Measurements from ENCODE around the gene CRTC1.

DNA sequence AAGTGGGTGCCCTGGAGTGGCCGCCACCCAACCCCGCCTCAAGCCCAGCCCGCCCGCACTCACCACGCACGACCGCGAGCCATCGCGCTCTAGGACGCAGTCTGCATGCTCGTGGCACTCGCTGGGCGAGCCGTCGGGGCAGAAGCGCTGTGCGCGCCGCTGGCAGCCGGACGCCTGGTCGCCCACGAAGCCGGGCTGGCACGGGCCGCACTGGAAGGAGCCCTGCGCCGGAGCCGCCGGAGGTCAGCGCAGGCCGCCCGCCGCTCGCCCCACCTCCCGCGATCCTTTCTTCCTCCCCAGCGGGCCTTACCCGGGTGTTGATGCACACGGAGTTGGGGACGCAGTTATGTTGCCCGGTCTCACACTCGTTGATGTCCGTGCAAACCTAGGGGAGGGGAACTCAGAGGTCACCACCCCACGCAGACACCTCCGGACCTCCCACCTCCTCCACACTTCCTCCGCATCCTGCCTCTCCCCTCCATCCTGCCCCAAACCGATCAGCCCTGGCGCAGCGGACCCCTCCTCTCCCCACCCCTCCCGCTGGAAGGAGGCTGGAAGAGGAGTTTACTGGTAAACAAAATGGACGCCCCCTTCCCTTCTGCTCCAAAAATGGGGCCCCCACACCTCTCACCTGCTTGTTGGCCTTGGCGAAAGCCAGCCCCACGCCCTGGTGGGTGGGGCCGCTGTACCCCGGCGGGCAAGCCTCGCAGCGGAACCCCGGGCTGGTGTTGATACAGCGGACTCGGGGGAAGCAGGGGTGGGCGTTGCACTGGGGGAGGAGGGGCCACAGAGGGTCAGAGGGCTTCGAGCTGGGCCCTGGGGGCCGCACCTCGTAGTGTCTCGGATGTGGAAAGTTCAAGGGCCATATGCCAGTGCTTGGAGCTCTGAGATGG, 105.3 kb downstream of the CRTC1 start:
- no peak for TF ChIP-seq SP1 (CRISPR knock-in tag; IDR thresholded peaks at IDR 0.05)
- TF ChIP-seq, protein P1, sequence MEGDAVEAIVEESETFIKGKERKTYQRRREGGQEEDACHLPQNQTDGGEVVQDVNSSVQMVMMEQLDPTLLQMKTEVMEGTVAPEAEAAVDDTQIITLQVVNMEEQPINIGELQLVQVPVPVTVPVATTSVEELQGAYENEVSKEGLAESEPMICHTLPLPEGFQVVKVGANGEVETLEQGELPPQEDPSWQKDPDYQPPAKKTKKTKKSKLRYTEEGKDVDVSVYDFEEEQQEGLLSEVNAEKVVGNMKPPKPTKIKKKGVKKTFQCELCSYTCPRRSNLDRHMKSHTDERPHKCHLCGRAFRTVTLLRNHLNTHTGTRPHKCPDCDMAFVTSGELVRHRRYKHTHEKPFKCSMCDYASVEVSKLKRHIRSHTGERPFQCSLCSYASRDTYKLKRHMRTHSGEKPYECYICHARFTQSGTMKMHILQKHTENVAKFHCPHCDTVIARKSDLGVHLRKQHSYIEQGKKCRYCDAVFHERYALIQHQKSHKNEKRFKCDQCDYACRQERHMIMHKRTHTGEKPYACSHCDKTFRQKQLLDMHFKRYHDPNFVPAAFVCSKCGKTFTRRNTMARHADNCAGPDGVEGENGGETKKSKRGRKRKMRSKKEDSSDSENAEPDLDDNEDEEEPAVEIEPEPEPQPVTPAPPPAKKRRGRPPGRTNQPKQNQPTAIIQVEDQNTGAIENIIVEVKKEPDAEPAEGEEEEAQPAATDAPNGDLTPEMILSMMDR (IDR thresholded peaks at IDR 0.05 in 2 of 3, conservative IDR thresholded peaks at IDR 0.05 in 1 of 3; ENCODE audit: insufficient read depth in 2 of 3, low read depth in 1 of 3, low read length in 3 of 3), result no peak
- TF ChIP-seq HDGF (IDR thresholded peaks at IDR 0.05), result no peak

Measured in K562 (cell line).